BE2C (cell line): ENCODE data around the gene SEL1L2.

ENCODE experiments used
- DNase-seq: peaks from one replicate; pipeline ENCODE4 v3.0.0-alpha.2; 2020
- H3K27me3 ChIP-seq: fragments of 250-450 bp; sonication (Bioruptor Pico); 2 replicates; pipeline ENCODE4 v1.5.1; 2020; ENCODE audit warnings: mild to moderate bottlenecking
- H3K36me3 ChIP-seq: fragments of 250-450 bp; sonication (Bioruptor Pico); 2 replicates; pipeline ENCODE4 v1.5.1; 2020; ENCODE audit warnings: mild to moderate bottlenecking
- H3K4me1 ChIP-seq: fragments of 250-450 bp; sonication (Bioruptor Pico); 2 replicates; pipeline ENCODE4 v1.5.1; 2020
- H3K4me3 ChIP-seq: 2 replicates; pipeline ENCODE4 v1.5.1; 2011; ENCODE audit warnings: low read depth, low read length
- H3K9me3 ChIP-seq: fragments of 250-450 bp; sonication (Bioruptor Pico); 2 replicates; pipeline ENCODE4 v1.5.1; 2020
- TF ChIP-seq, protein P1 (sequence below): IDR thresholded peaks from 2 replicates; pipeline ENCODE4 v1.5.1; 2012; ENCODE audit warnings: mild to moderate bottlenecking, low read depth, low read length

The SEL1L2 gene

DNA sequence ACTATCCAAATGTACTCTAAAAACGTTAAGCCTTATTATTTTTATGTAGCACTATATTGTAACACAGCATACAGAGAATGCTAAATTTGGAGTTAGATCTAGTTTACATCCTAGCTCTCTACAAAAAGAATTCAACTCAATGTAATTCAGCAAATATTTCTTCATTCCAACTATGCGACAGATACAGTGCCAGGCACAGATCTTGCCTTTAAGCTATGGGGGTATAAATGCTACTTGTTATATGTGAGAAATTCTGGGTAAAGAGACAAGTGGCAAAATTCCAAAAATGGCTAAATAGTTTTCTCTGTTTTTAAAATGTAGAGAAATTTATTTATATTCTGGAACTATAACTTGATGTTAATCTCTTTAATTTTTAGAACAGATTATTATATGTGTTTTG, 63.2 kb downstream of the SEL1L2 start:
- H3K4me1 ChIP-seq, result no peaks in the 10 kb centered on the region
- H3K27me3 ChIP-seq, result peaks cover 7% of the 10 kb centered on the region; the same call in 1 of the 2 replicates
- DNase-seq, result no peak
- no peaks in the 10 kb centered on the region for H3K9me3 ChIP-seq
- TF ChIP-seq, protein P1, sequence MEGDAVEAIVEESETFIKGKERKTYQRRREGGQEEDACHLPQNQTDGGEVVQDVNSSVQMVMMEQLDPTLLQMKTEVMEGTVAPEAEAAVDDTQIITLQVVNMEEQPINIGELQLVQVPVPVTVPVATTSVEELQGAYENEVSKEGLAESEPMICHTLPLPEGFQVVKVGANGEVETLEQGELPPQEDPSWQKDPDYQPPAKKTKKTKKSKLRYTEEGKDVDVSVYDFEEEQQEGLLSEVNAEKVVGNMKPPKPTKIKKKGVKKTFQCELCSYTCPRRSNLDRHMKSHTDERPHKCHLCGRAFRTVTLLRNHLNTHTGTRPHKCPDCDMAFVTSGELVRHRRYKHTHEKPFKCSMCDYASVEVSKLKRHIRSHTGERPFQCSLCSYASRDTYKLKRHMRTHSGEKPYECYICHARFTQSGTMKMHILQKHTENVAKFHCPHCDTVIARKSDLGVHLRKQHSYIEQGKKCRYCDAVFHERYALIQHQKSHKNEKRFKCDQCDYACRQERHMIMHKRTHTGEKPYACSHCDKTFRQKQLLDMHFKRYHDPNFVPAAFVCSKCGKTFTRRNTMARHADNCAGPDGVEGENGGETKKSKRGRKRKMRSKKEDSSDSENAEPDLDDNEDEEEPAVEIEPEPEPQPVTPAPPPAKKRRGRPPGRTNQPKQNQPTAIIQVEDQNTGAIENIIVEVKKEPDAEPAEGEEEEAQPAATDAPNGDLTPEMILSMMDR, result no peak
- H3K4me3 ChIP-seq, result no peak overlapping the region
- no peaks in the 10 kb centered on the region for H3K36me3 ChIP-seq

DNA sequence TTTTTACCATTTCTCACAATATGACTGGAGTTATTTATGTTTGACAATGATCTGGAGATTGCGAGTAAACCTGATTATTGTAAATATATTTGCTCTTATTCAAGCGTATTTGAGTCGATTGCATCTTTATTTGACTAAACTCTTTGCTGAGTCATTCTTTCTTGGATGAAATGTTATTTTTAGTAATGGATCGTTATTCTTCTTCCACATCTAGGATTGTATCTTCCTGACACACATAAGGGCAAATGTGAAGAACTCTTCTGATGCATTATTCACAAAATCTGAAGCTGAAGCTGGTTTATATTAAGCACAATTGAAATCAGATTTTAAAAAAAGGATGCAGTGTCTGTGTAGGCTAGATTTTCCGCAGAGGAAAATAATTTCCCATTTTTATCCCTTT, 68.2 kb downstream of the SEL1L2 start:
- Histone ChIP-seq H3K36me3 (no peaks in the 10 kb centered on the region), H3K4me1 (no peaks in the 10 kb centered on the region), H3K9me3 (no peaks in the 10 kb centered on the region), H3K4me3 (no peak overlapping the region), H3K27me3 (peaks cover 10% of the 10 kb centered on the region)
- DNase-seq, result no peak
- TF ChIP-seq, protein P1, result no peak

- DNase-seq, result no peak
- Histone ChIP-seq H3K9me3 (no peaks in the 10 kb centered on the region), H3K27me3 (peaks cover 6% of the 10 kb centered on the region; the same call in 1 of the 2 replicates), H3K4me3 (no peak overlapping the region), H3K36me3 (no peaks in the 10 kb centered on the region), H3K4me1 (no peaks in the 10 kb centered on the region)
- TF ChIP-seq, protein P1, result no peak
Measured at GRCh38 chr20:13915284-13915683, 75.1 kb downstream of the SEL1L2 start.

DNA sequence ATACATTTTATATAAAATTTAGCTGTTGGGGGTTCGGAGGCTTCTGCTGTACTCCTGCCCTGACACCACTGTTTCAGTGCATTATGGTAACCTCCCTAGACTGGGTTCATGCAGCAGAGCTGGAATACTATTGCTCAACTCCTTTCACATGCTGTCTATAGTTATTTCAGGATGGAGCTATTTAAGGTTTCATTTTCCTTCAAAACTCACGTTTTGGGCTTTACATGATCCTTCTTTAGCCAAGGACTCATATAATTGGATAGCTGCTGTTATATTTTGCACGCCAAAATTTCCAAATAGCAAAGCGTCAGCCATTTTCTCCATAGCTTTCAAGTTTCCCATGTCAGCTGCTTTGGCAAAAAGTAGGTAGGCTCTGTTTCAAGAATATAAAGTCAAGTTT, 76.8 kb downstream of the SEL1L2 start:
- Histone ChIP-seq H3K27me3 (peaks cover 21% of the 10 kb centered on the region), H3K9me3 (no peaks in the 10 kb centered on the region), H3K4me3 (no peak overlapping the region), H3K4me1 (no peaks in the 10 kb centered on the region), H3K36me3 (no peaks in the 10 kb centered on the region)
- DNase-seq, result no peak
- TF ChIP-seq, protein P1, result no peak

GRCh38 chr20:13913131-13913530, 77.3 kb downstream of the SEL1L2 start:
- Histone ChIP-seq H3K27me3 (peaks cover 22% of the 10 kb centered on the region), H3K4me3 (no peak overlapping the region), H3K36me3 (no peaks in the 10 kb centered on the region), H3K4me1 (no peaks in the 10 kb centered on the region), H3K9me3 (no peaks in the 10 kb centered on the region)
- DNase-seq, result no peak
- TF ChIP-seq, protein P1, result no peak

- Histone ChIP-seq H3K4me3 (no peak overlapping the region), H3K9me3 (no peaks in the 10 kb centered on the region), H3K4me1 (no peaks in the 10 kb centered on the region), H3K27me3 (peaks cover 23% of the 10 kb centered on the region), H3K36me3 (no peaks in the 10 kb centered on the region)
- TF ChIP-seq, protein P1, result no peak
- DNase-seq, result no peak
Measured at GRCh38 chr20:13910492-13910891, 79.9 kb downstream of the SEL1L2 start.
